Measurements from ENCODE around the gene ARF1.

The ARF1 gene

DNA sequence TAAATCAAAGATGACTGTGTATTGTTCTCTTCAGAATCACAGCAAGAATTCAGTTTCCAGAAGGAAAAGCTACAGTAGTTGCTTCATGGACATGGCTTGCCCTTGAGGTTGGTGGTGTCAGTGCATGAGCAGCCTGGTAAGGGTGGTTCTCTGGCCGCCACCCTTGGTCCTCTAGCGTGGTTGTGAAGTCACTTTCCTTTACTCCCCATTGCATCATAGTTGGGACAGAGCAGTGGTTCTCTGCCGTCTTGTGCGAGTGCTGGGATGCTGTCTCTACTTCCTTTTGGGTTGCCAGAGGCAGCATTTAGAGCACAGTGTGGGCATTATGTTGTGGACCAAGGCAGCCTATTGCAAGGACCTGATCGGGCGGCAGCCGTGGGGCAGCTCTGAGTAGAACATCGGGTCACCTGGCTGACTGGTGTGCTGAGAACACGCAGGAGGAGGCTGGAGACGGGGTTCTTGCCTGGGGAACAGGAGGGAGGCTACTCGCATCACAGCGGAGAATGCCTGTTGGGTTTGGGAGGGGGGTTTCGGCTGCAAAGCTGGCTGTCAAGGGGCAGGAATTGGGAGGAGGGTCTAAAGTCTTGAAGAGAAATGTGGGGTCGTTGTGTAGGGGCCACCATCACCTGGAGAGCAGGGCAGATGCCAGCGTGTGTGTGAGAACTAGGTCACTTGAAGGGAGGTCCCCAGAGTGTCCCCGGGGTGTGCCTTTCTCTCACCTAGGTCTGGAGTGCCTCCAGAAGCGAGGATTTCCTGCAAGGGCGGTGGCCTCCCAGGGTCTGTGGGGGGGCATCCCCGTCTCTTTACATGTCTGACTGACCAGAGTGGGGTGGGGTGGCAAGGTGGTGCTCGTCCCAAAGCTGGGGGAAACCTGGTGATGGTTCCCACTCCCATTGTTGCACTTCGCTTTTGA is 6.3 kb downstream of the ARF1 start:
- DNase-seq (ENCODE audit: low read depth) = no peak

DNA sequence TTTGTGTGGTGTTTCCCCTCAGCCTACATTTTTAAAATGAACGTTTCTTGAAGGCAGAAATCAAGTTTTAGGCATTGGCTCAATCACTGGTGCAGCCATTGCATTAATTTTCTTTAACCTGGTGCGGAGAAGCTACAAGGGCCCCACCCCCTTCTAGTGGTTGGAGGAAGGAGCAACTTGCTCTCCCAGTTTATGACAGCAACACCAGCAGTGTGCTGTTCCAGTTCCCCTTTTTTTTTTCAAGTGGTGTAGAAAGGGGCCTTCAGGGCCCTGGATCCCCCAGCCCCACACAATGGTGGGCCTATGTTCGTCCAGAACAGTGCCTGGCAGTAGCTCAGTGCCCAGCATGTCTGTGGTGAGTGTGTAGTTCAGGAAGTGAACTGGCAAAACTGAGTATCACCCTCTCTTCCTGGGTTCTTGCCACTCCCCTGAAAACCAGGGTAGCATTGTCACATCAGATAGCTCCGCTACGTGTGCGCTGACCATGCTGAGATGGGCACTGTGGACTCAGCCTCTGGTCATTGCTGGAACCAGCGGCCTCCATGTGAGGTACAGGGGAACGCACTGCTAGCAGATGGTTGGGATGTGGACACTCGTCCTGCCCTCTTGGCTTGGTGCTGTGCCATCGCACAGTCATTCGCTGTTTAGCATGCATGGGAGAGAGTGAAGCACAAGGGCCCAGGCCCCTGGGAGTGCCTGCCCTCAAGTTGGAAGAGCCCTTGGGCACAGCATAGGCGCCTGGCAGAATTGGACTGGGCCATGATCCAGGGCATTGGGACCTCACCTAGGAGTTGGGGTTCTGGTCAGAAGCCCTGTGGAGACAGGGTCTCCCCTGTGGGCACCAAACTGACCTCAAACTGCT is 7.2 kb downstream of the ARF1 start:
- DNase-seq (ENCODE audit: low read depth) = no peak

DNA sequence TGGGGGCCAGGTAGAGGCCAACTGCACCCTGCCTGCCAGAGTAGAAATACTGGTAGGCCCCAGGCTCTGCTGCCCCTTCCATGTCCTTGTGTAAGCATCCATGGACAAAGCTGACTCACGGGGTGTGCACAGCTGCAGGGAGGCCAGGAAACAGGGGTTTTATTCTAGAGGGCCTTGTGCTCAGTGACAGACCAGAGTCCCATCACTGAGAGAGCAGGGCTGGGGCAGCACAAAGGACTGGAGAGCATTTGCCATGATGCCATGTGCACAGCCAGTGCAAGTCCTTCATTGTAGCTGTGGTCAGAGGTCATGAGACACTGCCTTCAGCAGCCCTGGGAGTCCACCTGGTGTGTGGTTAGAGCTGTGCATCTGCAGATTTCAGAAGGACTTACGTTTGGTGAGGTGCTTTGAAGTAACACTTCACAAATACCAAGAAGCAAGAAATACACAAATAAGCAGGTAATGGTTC is 8.1 kb downstream of the ARF1 start:
- no peak for DNase-seq (ENCODE audit: low read depth)

DNA sequence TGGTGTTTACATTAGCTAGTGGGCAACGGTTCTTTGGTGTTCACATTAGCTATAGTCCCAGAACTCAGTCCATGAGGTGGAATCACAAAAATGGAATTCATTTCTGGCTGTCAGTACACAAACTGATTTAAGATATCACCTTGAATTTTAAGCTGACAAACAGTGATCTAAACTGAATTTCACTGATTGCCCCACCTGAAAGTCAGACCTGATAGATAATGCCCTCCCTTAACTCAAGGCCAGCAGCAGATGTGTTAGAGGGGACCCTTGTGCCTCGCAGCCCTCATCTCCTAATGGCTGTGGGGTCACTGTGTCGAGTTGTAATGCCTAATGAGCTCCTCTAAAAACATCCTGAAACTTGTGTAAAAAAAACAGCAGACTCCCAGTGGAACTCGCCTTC is 8.6 kb downstream of the ARF1 start:
- no peak for DNase-seq (ENCODE audit: low read depth)

DNA sequence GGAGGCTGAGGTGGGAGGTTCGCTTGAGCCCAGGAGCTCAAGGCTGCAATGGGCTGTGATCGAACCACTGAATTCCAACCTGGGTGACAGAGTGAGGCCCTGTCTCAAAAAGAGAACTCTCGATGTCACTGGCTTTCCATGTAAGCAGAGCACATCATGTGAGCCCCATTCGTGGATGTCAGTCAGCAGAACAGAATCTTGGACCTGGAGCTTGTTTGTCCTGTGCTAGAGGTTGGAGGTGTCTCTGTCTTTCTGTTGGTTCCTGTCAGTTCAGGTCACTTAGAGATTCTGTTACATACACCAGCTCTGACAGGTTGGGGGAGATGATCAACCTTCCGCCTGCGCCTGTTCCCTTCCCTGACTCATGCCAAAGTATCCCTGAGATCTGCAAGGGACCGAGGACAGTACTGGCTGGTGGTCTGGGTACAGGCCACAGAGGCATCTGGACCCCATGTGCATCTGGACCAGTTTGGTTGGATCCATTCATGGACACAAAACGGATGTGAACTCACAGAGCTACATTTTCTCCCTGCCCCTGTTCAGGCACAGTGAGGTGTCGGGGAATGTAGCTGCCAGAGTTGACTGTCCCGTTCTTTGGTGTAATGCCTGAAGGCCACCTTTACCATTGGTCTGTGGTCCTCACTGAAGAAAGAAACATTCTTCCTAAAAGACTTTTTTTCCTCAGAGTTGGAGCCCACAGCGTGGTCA is 10.0 kb downstream of the ARF1 start:
- no peak for DNase-seq (ENCODE audit: low read depth)

DNA sequence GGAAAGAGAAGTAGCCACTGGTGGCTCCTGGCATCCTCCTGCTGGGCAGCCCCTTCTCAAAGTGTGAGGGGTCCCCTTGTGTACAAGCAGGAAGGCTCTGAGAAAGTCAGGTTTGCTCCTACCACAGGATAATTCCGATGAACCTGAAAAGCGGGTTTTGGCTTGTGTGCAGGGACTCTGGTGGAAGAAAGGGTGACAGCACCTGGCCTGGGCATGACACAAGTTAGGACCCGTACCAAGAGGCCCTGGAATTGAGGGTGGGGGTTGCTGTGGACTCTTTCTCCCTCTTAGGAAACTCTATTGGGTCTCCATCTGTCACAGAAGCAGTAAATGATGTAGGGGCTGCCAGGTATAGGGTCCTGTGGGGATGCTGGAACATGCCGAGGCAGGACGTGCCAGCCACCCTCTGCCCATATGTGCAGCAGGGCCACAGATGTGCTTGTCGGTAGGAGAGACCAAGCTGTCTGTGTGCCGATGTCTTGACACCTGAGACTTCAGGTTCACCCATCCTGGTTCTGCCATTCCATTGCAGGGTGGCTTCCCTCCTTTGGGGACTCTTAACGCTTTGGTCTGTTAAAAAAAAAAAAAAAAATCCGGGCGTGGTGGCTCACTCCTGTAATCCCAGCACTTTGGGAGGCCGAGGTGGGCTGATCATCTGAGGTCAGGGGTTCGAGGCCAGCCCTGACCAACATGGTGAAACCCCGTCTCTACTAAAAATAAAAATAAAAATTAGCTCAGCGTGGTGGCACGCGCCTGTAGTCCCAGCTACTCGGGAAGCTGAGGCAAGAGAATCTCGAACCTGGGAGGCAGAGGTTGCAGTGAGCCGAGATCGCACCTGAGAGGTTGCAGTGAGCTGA is 10.8 kb downstream of the ARF1 start:
- DNase-seq (ENCODE audit: low read depth) = no peak

DNA sequence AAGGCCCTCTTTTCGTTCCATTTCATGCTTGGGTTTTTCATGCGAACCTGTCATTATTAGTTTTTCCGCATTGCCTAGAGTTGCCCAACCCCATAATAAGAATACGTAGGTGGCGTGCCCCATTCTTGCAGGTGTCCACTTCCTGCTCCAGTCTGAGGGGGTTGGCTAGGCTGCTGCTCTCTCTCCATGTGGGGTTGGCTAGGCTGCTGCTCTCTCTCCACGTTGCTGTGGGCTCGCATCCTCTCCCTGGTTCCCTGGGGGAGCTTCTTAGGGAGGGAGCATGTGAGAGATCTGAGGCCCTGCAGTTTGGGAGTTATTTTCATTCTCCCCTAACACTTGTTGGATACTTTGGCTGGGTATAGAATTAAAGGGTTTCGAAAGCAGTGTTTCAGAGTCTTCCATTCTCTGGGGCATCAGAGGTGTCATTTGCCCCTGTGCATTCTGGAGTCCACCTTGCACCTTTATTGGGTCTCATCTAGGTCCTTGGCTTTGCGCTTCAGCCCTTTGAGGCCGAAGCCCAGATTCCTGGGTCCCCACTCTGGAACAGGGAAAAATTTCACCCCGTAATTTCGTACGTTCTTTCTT is 12.0 kb downstream of the ARF1 start:
- DNase-seq (ENCODE audit: low read depth) = no peak

DNA sequence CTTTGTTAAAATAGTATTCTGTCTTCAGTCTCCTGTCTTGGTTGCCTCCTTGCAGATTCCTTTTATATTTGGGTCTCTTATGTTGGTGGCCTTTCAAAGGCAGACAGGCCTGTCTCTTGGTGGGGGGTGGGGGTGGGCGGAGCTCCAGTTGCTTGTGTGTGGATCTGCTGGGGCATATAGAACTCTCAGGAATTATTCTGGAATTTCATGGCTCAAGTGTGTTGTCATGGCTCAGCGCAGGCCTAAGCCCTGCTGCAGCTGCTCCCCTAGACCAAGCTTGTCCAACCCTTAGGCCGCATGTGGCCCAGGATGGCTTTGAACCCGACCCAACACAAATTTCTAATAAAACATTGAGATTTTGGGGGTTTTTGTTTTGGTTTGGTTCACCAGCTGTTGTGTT is 12.7 kb downstream of the ARF1 start:
- no peak for DNase-seq (ENCODE audit: low read depth)

DNA sequence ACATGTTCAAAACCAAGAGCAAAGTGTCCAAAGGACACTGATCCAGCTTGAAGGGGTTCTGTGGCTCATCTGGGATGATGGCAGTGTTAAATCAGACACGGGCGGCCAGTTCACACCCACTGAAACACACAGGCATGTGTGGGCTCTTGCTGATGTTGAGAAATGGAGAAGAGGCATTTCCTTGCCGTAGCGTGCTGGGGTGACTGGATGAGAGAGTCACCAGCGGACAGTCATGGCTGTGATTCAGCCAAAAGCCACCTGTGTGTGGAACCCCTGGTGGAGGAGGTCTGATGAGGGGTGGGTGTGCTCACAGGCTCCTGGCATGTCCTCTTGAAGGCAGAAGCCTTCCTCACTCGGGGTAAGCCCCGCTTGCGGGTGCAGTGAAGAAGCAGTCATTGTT is 13.4 kb downstream of the ARF1 start:
- DNase-seq (ENCODE audit: low read depth) = no peak

DNA sequence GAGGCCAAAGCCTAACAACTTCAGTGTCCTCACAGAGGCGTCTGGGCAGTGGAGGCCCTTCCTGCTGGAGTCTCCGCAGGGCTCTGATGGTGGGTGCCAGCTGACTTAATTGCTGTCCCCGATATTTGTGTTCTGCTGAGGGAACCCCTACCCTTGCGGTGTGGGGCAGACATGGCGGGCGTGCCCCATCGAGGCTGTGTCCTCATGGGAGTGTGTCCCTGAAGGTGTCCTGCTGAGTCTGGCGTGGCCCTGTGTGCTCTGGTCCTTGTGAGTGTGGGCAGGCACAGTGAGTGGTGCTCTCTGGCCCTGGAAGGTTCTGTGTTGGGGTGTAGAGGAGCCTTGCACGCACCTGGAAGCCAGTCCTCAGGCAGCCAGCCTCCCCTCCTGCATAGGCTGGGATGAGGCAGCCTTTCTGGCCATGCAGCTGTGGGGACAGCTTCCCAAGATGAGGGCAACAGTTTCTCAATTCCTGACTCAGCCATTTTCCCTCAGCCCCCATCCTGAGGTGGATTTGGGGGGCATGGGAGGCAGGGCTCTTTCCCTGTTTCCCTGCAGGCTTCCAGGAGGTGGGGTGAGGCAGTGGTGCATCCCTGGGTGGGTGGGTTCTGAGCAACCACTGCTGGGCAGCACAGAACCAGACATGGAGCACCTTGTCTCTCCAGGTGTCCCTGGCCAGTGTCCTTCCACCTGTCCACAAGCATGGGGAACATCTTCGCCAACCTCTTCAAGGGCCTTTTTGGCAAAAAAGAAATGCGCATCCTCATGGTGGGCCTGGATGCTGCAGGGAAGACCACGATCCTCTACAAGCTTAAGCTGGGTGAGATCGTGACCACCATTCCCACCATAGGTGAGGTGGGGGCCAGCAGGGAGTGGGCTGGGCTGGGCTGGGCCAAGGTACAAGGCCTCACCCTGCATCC is 14.2 kb downstream of the ARF1 start:
- DNase-seq (ENCODE audit: low read depth) = no peak

DNA sequence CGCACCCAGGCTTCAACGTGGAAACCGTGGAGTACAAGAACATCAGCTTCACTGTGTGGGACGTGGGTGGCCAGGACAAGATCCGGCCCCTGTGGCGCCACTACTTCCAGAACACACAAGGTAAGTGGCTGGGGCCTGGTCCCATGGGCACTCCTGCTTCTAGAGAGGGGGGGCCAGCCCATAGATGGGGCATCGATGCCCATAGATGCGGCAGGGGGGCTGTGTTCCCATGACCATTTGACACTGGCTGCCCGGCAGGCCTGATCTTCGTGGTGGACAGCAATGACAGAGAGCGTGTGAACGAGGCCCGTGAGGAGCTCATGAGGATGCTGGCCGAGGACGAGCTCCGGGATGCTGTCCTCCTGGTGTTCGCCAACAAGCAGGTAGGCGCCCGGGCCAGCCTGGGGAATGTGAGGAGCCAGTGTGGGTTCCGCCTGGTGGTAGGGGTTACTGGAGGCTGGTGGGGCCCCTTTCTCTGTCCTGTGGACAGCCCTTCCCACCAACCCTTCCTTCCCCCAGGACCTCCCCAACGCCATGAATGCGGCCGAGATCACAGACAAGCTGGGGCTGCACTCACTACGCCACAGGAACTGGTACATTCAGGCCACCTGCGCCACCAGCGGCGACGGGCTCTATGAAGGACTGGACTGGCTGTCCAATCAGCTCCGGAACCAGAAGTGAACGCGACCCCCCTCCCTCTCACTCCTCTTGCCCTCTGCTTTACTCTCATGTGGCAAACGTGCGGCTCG is 15.0 kb downstream of the ARF1 start:
- no peak for DNase-seq (ENCODE audit: low read depth)

DNA sequence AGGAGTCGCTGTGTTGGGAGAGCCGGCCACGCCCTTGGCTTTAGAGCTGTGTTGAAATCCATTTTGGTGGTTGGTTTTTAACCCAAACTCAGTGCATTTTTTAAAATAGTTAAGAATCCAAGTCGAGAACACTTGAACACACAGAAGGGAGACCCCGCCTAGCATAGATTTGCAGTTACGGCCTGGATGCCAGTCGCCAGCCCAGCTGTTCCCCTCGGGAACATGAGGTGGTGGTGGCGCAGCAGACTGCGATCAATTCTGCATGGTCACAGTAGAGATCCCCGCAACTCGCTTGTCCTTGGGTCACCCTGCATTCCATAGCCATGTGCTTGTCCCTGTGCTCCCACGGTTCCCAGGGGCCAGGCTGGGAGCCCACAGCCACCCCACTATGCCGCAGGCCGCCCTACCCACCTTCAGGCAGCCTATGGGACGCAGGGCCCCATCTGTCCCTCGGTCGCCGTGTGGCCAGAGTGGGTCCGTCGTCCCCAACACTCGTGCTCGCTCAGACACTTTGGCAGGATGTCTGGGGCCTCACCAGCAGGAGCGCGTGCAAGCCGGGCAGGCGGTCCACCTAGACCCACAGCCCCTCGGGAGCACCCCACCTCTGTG is 15.9 kb downstream of the ARF1 start:
- no peak for DNase-seq (ENCODE audit: low read depth)

DNA sequence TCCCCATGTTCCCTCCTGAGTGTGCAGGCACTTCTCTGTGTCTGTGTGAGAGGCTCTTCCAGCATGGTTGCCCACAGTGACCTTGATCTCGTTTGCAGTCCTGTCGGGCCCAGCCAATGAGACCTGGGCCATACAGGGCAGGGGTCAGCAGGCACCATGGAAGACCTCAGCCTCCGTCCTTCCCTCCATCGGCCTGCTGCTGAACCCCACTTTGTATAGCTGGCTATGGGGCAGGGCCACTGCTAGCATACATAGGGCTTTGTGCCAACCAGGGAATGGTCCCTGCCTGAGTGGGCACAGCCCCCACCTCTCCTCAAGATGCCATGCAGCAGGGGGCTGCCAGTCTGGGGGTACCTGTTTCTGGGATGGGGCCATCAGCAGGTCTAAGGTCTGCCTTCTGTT is 16.8 kb downstream of the ARF1 start:
- no peak for DNase-seq (ENCODE audit: low read depth)

DNA sequence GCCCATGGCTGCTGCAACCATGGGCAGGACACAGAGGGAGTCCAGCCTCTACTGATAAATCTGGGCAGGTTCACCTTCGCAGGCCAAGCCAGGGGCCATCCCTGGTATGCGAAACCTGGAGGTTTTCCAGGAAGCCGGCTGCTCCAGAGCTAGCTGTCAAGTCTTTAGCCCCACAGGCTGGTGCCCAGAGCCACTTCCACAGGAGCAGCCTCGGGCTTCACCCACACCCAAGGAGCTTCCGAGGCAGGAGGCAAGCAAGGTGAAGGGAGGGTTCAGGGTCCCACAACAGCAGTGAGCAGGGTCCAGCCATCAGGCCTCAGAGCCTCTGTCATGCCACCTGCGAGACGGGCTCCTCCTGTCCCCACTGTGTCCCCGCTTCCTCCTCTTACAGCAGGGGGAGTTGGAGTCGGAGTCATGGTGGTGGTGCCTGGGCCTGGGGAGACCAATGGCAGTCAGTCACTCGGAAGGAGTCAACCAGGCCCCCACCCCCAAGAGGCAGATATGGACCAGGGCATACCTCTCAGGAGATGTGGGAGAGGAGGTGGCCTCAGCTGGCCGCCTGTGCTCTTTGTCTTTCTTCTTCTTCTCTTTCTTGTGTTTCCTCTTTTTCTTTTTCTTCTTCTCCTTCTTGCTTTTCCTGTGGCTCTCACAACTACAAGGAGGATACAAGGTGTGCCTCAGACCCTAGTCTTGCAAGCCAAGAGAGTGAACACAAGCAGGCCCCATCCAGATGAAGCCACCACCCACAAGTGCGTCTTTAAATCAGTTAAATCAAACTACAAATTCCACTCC is 18.5 kb downstream of the ARF1 start:
- no peak for DNase-seq (ENCODE audit: low read depth)

DNA sequence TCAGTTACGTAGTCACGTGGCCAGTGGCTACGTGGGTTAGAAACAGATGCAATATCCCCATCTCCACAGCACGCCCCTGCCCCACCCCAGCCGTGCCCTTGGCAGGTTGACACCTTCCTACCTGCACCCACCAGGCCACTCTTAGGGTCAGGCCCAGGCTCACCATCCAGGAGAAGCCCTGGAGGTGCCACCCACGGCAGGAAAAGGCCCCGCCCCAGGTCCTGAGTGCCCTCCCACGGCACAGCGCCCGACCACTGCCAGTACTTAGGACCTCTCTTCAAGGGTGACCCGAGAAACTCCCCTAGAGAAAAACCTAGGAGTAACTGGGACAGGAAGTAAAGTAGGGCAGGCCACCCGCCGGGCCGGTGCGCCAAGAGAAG is 19.1 kb downstream of the ARF1 start:
- no peak for DNase-seq (ENCODE audit: low read depth)

DNA sequence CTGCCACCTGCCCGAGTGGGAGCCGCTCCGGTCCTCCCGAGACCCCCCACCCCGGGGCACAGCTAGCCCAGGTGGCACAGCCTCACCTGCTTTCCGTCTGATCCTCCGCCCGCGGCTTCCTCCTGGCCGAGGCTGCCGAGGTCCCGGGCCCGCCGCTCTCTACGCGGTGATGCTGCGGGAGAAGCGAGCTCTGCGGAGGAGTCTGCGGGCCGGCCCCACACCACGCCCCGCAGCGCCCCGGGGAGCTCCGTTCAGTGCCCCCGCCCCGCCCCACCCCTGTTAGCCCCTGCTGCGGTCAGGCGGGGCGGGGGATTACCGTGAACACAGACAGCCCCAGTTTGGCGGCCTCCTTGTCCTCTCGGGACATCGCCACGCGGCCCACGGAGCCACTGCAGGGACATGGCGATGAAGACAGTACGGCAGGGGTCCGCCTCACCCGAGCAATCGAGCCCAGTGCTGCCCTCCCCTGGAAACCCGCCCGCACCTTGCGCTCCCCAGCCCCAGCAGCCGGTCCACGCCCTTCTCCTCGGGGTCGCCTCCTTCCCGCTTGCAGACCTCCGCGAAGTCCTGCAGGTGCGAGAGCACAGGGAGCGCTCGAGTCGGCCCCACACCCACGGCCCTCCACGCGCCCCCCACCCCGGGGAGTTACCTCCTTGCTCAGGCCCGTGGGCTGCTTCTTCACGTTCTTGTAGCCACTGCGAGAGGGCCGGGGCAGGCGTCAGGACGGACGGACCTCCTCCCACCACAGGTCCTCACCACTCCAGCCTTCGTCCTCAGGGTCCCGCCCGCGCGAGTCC is 19.7 kb downstream of the ARF1 start:
- no peak for DNase-seq (ENCODE audit: low read depth)
